Neuronal stem cell (in vitro differentiated cells): ENCODE results near the gene CCDC106.
A peak's percentile ranks its signal among the peaks of the same experiment; 100 is the strongest.

Experiments
- DNase-seq: peaks from one replicate; pipeline ENCODE4 v3.0.0-alpha.2; 2013; ENCODE audit warnings: low spot score
- H2AFZ ChIP-seq: one replicate; pipeline ENCODE4 v1.6.1; 2013; ENCODE audit warnings: mild to moderate bottlenecking, low read length, inconsistent platforms
- H2AK5ac ChIP-seq: 2 replicates; pipeline ENCODE4 v1.6.1; 2013; ENCODE audit warnings: low read depth, mild to moderate bottlenecking, inconsistent platforms, low read length, moderate library complexity, mixed read lengths
- H2BK120ac ChIP-seq: 2 replicates; pipeline ENCODE4 v1.6.1; 2013; ENCODE audit warnings: low read depth, mild to moderate bottlenecking, inconsistent platforms, low read length, moderate library complexity, mixed read lengths
- H2BK12ac ChIP-seq: one replicate; pipeline ENCODE4 v1.6.1; 2013; ENCODE audit warnings: low read length, inconsistent platforms
- H2BK15ac ChIP-seq: 2 replicates; pipeline ENCODE4 v1.6.1; 2013; ENCODE audit warnings: mild to moderate bottlenecking, low read length, inconsistent platforms, mixed read lengths
- H2BK5ac ChIP-seq: one replicate; pipeline ENCODE4 v1.6.1; 2013; ENCODE audit warnings: inconsistent platforms, mild to moderate bottlenecking, low read length, moderate library complexity
- H3K14ac ChIP-seq: one replicate; pipeline ENCODE4 v1.6.1; 2013; ENCODE audit warnings: low read length, inconsistent platforms
- H3K18ac ChIP-seq: 2 replicates; pipeline ENCODE4 v1.6.1; 2013; ENCODE audit warnings: low read length, inconsistent platforms
- H3K23ac ChIP-seq: 2 replicates; pipeline ENCODE4 v1.6.1; 2013; ENCODE audit warnings: low read depth, mild to moderate bottlenecking, mixed read lengths, low read length, inconsistent platforms; ENCODE audit not compliant: poor library complexity
- H3K27ac ChIP-seq: replicated peaks from 3 replicates; pipeline ENCODE4 v1.5.1; 2013; ENCODE audit warnings: low read length, inconsistent platforms
- H3K27me3 ChIP-seq, 3 experiments: 2 replicates each; pipeline ENCODE4 v1.6.1; 2013; ENCODE audit warnings: low read length in 3 of 3, mild to moderate bottlenecking in 2 of 3, inconsistent platforms in 1 of 3, low read depth in 1 of 3, mixed read lengths in 1 of 3, moderate library complexity in 1 of 3; ENCODE audit not compliant: control insufficient read depth in 3 of 3, insufficient read depth in 3 of 3
- H3K36me3 ChIP-seq, 2 donors: replicated peaks in 1 of 2; 2 replicates each; pipeline ENCODE4 v1.6.1; 2013; ENCODE audit warnings: low read length in 2 of 2; ENCODE audit not compliant: control insufficient read depth in 2 of 2, insufficient read depth in 2 of 2
- H3K4ac ChIP-seq: 2 replicates; pipeline ENCODE4 v1.6.1; 2013; ENCODE audit warnings: inconsistent platforms, mild to moderate bottlenecking, low read length, moderate library complexity
- H3K4me1 ChIP-seq, 2 donors: 1 replicate in 1 of 2; 2 replicates in 1 of 2; pipeline ENCODE4 v1.6.1; 2013; ENCODE audit warnings: low read length in 2 of 2, low read depth in 1 of 2; ENCODE audit not compliant: control insufficient read depth in 2 of 2, insufficient read depth in 1 of 2
- H3K4me2 ChIP-seq: one replicate; pipeline ENCODE4 v1.6.1; 2013; ENCODE audit warnings: mild to moderate bottlenecking, low read length, inconsistent platforms; ENCODE audit not compliant: insufficient read depth, poor library complexity, severe bottlenecking
- H3K4me3 ChIP-seq, 2 donors: 2 replicates each; pipeline ENCODE4 v1.5.1; 2013; ENCODE audit warnings: low read length in 2 of 2, mild to moderate bottlenecking in 2 of 2, inconsistent platforms in 1 of 2, moderate library complexity in 1 of 2
- H3K79me1 ChIP-seq: one replicate; pipeline ENCODE4 v1.6.1; 2013; ENCODE audit warnings: low read depth, mild to moderate bottlenecking, inconsistent platforms, low read length, moderate library complexity
- H3K9ac ChIP-seq: one replicate; pipeline ENCODE4 v1.6.1; 2013; ENCODE audit warnings: mild to moderate bottlenecking, low read depth, low read length, inconsistent platforms; ENCODE audit not compliant: poor library complexity
- H3K9me3 ChIP-seq, 2 donors: replicated peaks in 1 of 2; 2 replicates each; pipeline versions ENCODE3 to v1.6.1; 2013; ENCODE audit warnings: low read length in 2 of 2, mild to moderate bottlenecking in 2 of 2, inconsistent platforms in 1 of 2, low read depth in 1 of 2, mixed read lengths in 1 of 2, moderate library complexity in 1 of 2; ENCODE audit not compliant: control insufficient read depth in 2 of 2, insufficient read depth in 1 of 2
- H4K8ac ChIP-seq: one replicate; pipeline ENCODE4 v1.6.1; 2013; ENCODE audit warnings: low read depth, mild to moderate bottlenecking, inconsistent platforms, low read length, moderate library complexity
- H4K91ac ChIP-seq: one replicate; pipeline ENCODE4 v1.6.1; 2013; ENCODE audit warnings: low read length, low read depth, mild to moderate bottlenecking, inconsistent platforms; ENCODE audit not compliant: poor library complexity
- WGBS, 2 donors: extraction: QIAGEN DNeasy Blood & Tissue Kit; methylation state at CpG; one replicate each; pipeline ENCODE4 v1.1.7; 2013; ENCODE audit warnings: missing lambda C conversion rate in 2 of 2, mixed read lengths in 1 of 2; ENCODE audit not compliant: insufficient read length in 2 of 2, insufficient replicate concordance in 1 of 2; ENCODE audit errors: extremely low coverage in 2 of 2; 5-methylcytosine and 5-hydroxymethylcytosine counted together

CCDC106 gene

DNA sequence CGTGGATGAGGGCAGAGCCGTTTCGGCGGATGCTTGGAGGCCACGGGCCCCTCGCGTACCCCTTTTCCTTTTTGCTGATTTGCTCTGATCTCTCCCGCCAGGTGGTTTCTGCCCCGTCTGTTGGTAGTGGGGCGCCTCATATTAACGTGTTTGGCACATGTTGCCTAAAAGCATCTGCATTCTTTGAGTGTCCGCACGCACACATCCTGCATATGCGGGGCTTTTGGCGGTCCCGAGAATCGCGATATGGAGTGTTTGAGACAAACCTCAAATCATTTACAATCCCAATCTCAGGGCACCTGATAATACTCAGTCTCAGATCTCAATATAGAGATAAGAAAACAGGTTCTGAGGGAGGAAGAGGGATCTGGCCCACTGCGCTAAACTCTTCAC, 7.6 kb downstream of the CCDC106 start:
- H3K4ac ChIP-seq = peak overlapping the region; percentile 97
- peak overlapping the region; percentile 91 for H3K9ac ChIP-seq
- peak overlapping the region; percentile 99 for H3K27ac ChIP-seq
- no peaks in the 10 kb centered on the region for H3K27me3 ChIP-seq
- H2BK15ac ChIP-seq = no peak overlapping the region
- H2BK12ac ChIP-seq = no peak overlapping the region
- no peak overlapping the region for H4K8ac ChIP-seq
- H3K4me2 ChIP-seq = peak overlapping the region; percentile 78
- peaks cover 10% of the 10 kb centered on the region for H3K79me1 ChIP-seq
- no peak for DNase-seq
- peak overlapping the region; percentile 99 for H3K18ac ChIP-seq
- peak overlapping the region; percentile 100 for H2AK5ac ChIP-seq
- no peaks in the 10 kb centered on the region for H3K9me3 ChIP-seq
- peak overlapping the region; percentile 93 for H2BK5ac ChIP-seq
- peak overlapping the region; percentile 99 for H3K23ac ChIP-seq
- H3K36me3 ChIP-seq = peaks cover 16 to 63% of the 10 kb centered on the region in 2 donors
- H4K91ac ChIP-seq = no peak overlapping the region
- no CpG with 5 or more reads among the region's 19 CpGs for WGBS, 2 donors
- H2AFZ ChIP-seq = peak overlapping the region; percentile 82
- peak overlapping the region; percentile 75 for H3K14ac ChIP-seq
- peaks cover 11 to 12% of the 10 kb centered on the region in 2 donors for H3K4me1 ChIP-seq
- peak overlapping the region; percentile 55 to 98 for H3K4me3 ChIP-seq
- no peak overlapping the region for H2BK120ac ChIP-seq

DNA sequence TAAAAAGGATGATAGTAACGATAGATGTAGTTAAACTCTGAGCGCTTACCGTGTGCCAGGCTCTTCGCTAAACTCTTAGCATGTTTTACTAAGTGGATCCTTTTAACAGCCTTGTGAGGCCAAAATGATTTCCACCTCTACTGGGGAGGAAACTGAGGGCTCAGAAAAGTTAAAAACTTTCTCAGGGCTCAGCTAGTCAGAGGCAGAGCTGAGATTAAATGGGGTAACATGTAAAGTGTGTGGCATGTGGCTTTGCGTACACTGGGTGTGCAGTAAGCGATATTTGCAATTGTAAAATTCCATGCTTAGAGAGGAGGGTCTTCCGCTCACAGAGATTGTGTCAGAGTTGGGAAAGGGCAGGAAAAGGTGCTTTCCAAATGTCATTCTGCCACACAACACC, 8.5 kb downstream of the CCDC106 start:
- Histone ChIP-seq H3K27ac (no peak overlapping the region), H3K4me3 (peak overlapping the region in 1 of 2 donors; percentile 55), H2BK15ac (no peak overlapping the region), H3K9ac (no peak overlapping the region), H2BK120ac (no peak overlapping the region), H4K8ac (no peak overlapping the region), H3K4ac (no peak overlapping the region), H2BK12ac (no peak overlapping the region), H3K14ac (no peak overlapping the region), H3K9me3 (no peaks in the 10 kb centered on the region), H3K36me3 (peaks cover 22 to 66% of the 10 kb centered on the region in 2 donors), H3K18ac (no peak overlapping the region), H2AFZ (no peak overlapping the region), H3K27me3 (no peaks in the 10 kb centered on the region), H2AK5ac (no peak overlapping the region), H3K4me1 (peaks cover 11 to 12% of the 10 kb centered on the region in 2 donors), H4K91ac (no peak overlapping the region), H2BK5ac (no peak overlapping the region), H3K4me2 (peak overlapping the region; percentile 78), H3K79me1 (peaks cover 11% of the 10 kb centered on the region), H3K23ac (no peak overlapping the region)
- no peak for DNase-seq
- WGBS, 2 donors = no CpG with 5 or more reads among the region's 7 CpGs

- Histone ChIP-seq H2BK12ac (no peak overlapping the region), H3K4me2 (no peak overlapping the region), H4K8ac (no peak overlapping the region), H3K9me3 (no peaks in the 10 kb centered on the region), H2BK5ac (no peak overlapping the region), H2AK5ac (no peak overlapping the region), H3K9ac (peak overlapping the region; percentile 39), H2BK120ac (no peak overlapping the region), H3K27ac (no peak overlapping the region), H3K27me3 (no peaks in the 10 kb centered on the region), H3K4me3 (peak overlapping the region in 1 of 2 donors; percentile 55), H2BK15ac (no peak overlapping the region), H3K36me3 (peaks cover 24 to 68% of the 10 kb centered on the region in 2 donors), H3K79me1 (peaks cover 13% of the 10 kb centered on the region), H3K4me1 (peaks cover 11 to 12% of the 10 kb centered on the region in 2 donors), H4K91ac (no peak overlapping the region), H3K18ac (no peak overlapping the region), H3K14ac (no peak overlapping the region), H2AFZ (no peak overlapping the region), H3K23ac (no peak overlapping the region), H3K4ac (no peak overlapping the region)
- DNase-seq = no peak
- WGBS, 2 donors = no CpG with 5 or more reads among the region's 18 CpGs
Measured at GRCh38 chr19:55656988-55657747, 9.2 kb downstream of the CCDC106 start.

DNA sequence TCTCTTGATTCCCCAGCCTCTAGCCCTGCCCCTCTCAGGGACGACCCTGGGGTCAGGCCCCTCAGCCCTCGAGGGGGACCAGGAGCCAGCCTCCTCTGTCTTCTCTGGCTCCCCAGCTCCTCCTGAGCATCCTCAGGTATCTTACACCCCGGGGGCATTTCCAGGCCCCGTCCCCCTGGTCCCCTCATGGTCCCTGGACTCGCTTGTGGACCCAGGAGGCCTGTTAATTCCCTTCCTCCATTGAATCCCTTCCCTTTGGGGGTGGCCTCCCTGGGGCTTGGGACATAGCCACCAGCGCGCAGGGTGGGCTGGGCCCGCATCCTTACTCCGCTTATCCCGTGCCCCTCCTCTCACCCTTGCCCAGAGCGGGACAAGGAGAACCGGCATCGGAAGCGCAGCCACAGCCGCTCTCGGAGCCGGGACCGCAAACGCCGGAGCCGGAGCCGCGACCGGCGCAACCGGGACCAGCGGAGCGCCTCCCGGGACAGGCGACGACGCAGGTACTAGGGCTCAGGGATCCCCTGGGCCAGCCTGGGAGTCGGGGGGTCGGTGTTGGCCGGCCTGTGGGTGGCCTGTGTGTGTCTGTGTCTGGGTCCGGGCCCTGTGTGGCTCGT, 10.9 kb downstream of the CCDC106 start:
- Histone ChIP-seq H3K36me3 (peaks cover 40 to 82% of the 10 kb centered on the region in 2 donors), H3K14ac (no peak overlapping the region), H3K4me3 (no peak overlapping the region), H3K18ac (no peak overlapping the region), H2BK5ac (no peak overlapping the region), H3K27ac (peak overlapping the region; percentile 26), H2AFZ (no peak overlapping the region), H3K23ac (no peak overlapping the region), H2BK12ac (no peak overlapping the region), H3K27me3 (no peaks in the 10 kb centered on the region), H3K9ac (peak overlapping the region; percentile 72), H3K4ac (no peak overlapping the region), H3K4me1 (peaks cover 11 to 12% of the 10 kb centered on the region in 2 donors), H2BK120ac (no peak overlapping the region), H2AK5ac (no peak overlapping the region), H4K8ac (no peak overlapping the region), H2BK15ac (no peak overlapping the region), H3K79me1 (peaks cover 26% of the 10 kb centered on the region), H3K9me3 (no peaks in the 10 kb centered on the region), H4K91ac (no peak overlapping the region), H3K4me2 (no peak overlapping the region)
- no peak for DNase-seq
- no CpG with 5 or more reads among the region's 37 CpGs for WGBS, 2 donors
